Epithelial cell of proximal tubule (primary cell): ENCODE measurements around the gene SLFN5. TPM values are rescaled to one million over a fixed set of nuclear protein-coding genes. Genes with fewer than 3 reads are reported as not detected.

Experiments
- DNase-seq: peaks from one replicate; pipeline ENCODE4 v3.0.0-alpha.2; 2011; ENCODE audit warnings: low read depth
- H3K4me3 ChIP-seq: 2 replicates; pipeline ENCODE4 v1.5.1; 2011; ENCODE audit warnings: low read depth, mild to moderate bottlenecking, low read length
- total RNA-seq: library from RNA; depleted of rRNA; stranded (reverse); fragments of >200 nt; gene quantifications from 2 replicates; pipeline ENCODE4 v1.2.3, GENCODE V29; 2015
- TF ChIP-seq, protein P1 (sequence below): conservative IDR thresholded peaks from 2 replicates; pipeline ENCODE4 v1.5.1; 2012; ENCODE audit warnings: low read depth, mild to moderate bottlenecking, low read length

The SLFN5 gene
- total RNA-seq, 1 donor from 2014 or later: 28.8 TPM

DNA sequence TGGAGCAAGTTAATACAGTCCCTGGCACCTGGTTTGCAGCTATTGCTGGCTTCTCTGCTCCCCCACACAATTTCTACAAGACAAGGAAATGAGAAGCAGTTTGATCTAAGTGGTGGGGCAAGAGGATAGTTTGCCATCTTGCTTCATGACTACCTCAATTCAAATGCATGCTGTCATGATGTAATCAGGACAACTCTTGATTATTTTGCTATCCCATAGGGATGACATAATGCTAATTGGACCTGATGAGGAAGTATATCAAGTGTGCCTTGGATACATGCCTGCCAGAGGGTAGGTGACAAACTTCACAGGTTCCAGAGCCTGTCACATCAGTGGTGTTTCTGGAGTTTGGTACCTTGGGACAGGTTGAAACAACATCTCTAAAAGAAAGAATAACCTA, 40.9 kb downstream of the SLFN5 start:
- TF ChIP-seq, protein P1, sequence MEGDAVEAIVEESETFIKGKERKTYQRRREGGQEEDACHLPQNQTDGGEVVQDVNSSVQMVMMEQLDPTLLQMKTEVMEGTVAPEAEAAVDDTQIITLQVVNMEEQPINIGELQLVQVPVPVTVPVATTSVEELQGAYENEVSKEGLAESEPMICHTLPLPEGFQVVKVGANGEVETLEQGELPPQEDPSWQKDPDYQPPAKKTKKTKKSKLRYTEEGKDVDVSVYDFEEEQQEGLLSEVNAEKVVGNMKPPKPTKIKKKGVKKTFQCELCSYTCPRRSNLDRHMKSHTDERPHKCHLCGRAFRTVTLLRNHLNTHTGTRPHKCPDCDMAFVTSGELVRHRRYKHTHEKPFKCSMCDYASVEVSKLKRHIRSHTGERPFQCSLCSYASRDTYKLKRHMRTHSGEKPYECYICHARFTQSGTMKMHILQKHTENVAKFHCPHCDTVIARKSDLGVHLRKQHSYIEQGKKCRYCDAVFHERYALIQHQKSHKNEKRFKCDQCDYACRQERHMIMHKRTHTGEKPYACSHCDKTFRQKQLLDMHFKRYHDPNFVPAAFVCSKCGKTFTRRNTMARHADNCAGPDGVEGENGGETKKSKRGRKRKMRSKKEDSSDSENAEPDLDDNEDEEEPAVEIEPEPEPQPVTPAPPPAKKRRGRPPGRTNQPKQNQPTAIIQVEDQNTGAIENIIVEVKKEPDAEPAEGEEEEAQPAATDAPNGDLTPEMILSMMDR: no peak
- H3K4me3 ChIP-seq: no peak overlapping the region
- no peak for DNase-seq

DNA sequence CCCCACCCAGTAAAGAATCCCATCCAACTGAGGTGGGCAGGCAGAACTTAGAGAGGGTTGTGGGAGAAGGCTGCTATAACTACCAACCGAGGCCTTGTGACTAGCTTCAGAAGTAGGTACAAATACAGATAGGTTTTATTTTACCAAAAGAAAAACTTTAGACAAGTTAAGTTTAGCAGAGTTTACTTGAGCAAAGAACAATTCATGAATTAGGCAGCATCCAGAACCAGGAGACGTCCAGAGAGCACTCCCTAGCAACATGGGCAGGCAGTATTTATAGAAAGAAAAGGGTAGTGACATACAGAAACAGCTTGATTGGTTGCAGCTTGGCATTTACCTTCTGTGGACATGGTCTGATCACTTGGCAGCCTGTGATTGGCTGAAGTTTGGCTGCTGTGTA, 42.1 kb downstream of the SLFN5 start:
- TF ChIP-seq, protein P1: no peak
- no peak for DNase-seq
- H3K4me3 ChIP-seq: no peak overlapping the region

DNA sequence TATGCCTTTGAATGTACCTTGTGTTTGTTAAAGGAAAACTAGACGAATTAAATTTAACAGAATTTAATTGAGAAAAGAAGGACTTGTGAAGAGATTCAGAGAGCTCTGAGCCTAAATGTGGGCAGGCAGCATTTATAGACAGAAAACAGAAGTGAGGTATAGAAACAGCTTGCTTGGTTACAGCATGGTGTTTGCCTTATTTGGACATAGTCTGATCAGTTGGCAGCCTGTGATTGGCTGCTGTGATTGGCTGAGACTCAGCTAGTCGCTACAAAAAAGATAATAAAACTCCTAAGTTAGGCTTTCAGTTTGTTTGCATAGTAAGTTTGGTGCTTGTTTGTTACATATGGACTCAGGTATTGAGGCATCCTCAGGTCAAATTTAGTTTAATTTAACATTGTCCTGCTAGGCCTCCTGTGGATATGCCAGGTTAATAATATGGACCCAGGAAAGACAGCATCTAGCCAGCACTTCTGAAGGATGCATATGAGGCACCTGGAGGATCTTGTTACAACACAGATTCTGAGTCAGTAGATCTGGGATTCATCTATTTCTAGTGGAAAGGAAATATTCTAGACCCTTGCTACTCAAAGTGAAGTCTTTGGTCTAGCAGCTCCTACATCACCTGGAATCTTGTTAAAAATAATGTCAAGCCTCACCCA, 43.4 kb downstream of the SLFN5 start:
- no peak overlapping the region for H3K4me3 ChIP-seq
- TF ChIP-seq, protein P1: no peak
- no peak for DNase-seq

DNA sequence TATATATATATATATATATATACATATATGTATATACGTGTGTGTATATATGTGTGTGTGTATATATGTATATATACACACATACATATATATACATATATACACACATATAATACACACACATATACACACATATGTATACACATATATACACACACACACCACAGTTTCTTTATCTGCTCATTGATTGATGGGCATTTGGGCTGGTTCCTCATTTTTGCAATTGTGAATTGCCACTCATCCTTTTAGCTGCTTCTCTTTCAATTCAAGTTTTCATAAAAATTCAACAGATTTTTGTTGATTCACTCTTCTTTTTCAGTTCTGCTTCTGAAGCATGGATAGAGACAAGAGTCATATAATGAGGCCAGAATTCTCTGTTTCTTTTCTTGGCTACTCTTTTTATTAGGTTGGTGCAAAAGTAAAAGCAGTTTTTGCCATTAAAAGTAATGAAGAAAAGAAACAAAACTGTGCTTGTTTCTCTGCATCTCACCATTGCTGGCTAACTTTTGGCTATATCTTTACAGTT, 44.5 kb downstream of the SLFN5 start:
- TF ChIP-seq, protein P1: no peak
- DNase-seq: no peak
- H3K4me3 ChIP-seq: no peak overlapping the region

DNA sequence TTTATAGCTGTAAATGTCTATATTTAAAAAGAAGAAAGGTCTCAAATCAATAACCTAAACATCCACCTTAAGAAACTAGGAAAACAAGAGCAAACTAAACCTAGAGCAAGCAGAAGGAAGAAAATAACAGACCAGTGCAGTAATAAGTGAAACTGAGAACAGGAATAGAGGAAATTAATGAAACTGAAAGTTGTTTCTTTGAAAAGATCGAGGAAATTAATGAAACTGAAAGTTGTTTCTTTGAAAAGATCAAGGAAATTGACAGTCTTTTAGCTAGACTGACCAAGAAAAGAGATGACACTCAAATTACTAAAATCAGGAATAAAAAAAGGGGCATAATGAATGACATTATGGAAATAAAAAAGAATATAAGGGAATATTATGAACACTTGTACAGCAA, 46.4 kb downstream of the SLFN5 start:
- TF ChIP-seq, protein P1: no peak
- no peak overlapping the region for H3K4me3 ChIP-seq
- no peak for DNase-seq

DNA sequence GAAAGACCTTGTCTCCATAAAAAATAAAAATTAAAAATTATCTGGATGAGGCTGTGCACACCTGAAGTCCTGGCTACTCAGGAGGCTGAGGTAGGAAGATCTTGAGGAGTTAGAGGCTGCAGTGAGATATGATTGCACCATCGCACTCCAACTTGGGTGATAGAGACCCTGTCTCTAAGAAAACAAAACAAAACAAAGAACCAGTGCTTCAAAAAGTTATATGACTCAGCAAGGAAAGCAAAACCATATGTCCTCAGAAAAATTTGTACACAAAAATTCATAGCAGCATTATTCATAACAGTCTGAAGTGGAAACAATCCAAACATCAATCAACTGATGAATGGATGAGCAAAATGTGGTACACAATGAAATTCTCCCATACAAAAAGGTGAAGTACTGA, 48.9 kb downstream of the SLFN5 start:
- H3K4me3 ChIP-seq: no peak overlapping the region
- DNase-seq: no peak
- TF ChIP-seq, protein P1: no peak
